NOMO-1 treated with dmso at 0.1 percent for 144 hours (cell line): ENCODE results near the gene NAV2.

ENCODE experiments used
- DNase-seq: peaks from one replicate; lab custom pipeline; 2025; ENCODE audit not compliant: unreplicated experiment; lab: John Stamatoyannopoulos, UW

The NAV2 gene

DNA sequence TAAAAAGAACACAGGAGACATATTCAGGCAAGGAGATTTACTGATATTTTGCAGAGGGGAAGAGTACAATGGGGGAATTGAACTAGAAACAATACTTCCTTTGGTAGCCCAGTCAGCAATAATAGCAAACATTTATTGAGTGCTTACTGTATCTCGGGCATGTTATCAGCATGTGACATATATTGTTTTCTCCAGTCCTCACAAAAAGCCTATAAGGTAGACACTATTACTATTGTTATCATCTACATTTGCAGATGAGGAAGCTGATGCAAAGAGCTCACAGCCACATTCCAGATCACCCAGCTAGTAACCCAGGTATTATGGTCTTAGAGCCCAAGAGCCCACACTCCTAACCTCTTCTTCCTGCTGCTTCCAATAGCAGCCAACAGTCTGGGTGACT, 27.9 kb downstream of the NAV2 start:
- no peak for DNase-seq

DNA sequence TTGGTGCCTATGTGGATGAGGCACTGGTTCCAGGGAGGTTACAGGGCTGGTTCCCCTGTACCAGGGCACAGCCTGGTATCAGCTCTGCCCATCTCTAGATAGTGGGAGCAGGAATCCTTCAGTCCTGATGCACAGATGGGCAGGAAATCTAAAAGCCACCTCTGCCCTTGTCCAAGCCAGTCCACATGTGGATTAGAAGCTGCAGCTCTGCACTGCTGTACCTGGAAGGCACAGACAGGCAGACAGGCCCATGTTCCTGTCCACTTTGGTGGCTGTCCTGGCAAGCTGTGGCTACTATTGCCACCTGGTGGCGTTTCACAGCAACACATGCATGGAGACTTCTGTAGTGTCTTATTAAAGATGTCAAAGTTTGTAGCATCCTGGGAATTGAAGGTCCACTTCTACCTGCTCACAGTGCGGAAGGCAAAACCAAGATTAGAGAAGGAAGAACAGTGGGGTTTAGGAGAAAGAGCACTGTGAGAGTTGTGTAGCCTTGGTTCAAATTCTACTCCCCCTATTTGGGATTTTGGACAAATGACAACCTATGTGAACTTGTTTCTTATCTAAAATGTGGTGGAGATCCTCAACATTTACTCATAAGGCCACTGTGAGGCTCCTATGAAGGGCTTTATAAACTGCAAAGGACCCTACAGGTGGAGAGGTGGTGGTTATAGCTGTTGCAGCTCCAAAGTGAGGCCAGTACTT, 30.1 kb downstream of the NAV2 start:
- DNase-seq: no peak

DNA sequence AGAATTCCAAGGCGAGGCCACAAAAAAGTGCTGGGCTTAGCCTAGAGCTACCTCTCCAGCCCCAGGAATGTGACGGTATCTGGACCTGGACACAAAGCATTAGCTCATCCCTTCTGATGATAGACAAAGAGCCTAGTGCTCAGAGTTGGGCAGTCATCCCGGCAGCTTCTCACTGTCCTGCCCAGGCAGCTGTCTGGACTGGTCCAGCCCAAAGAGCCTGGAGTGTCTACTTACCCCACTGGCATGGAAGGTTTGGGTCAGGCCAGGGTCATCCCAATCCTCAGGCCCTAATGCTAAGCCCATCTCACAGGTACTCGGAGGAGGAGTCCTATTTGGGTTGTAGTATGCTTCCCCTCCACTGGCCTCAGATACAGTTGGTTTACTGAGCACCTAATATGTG, 31.0 kb downstream of the NAV2 start:
- DNase-seq: no peak

DNA sequence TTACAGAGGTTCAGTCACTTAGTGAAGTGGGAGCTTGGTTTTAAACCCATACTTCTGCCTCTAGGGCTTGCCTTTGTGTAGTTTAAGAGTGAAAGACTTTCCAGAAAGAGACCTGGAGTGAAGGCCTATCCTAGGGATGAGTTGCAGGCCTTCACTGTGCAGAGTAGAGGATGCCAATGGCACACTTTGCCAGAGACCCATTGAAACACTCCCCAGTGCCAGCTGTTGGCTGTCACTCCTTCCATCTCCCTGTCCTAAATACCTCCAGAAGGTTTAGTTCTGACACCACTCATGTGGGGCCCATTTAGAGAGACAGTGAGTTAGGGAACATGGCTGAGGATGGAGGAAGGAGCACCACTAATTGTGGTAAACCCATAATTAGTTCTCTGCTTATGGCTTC, 31.5 kb downstream of the NAV2 start:
- DNase-seq: no peak

DNA sequence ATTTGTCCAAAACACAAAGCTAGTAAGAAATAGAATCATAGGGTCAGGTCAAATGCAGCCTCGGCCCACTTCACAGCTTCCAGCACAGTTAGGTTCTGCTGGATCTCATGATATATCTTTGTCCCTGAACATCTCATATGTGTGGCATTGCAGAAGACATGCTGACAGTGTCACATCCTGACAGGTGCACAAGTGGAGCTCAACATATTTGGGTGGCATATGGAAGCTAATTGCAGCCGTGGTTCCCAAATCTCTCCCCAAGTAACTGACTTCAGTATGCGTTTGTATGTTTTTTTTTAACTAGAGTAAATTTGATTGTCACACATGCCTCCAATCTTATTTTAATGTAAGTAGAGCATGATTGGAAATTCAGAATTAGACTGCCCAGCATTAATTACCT, 33.4 kb downstream of the NAV2 start:
- no peak for DNase-seq

DNA sequence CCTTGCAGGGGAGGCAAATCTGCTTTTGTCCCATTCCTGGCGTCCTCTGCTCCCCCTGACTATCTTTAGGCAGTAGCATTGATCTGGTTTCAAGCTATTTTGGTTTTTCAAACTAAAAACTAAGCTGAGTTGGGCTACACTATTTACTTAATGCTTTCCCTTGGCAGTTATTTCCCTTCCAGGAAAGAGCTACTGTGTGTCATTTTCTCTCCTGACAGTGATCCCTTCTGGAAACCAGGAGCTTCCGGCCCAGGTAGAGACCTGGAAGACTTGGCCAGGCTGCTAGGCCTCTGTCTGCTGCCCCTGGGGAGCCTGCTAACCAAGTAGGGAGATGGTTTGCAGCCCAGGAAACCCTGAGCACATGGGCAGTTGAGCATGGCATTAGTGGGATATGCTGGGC, 35.0 kb downstream of the NAV2 start:
- no peak for DNase-seq

GRCh38 chr11:19751055-19751454, 38.4 kb downstream of the NAV2 start:
- no peak for DNase-seq

GRCh38 chr11:19753451-19754106, 40.9 kb downstream of the NAV2 start:
- DNase-seq: no peak

DNA sequence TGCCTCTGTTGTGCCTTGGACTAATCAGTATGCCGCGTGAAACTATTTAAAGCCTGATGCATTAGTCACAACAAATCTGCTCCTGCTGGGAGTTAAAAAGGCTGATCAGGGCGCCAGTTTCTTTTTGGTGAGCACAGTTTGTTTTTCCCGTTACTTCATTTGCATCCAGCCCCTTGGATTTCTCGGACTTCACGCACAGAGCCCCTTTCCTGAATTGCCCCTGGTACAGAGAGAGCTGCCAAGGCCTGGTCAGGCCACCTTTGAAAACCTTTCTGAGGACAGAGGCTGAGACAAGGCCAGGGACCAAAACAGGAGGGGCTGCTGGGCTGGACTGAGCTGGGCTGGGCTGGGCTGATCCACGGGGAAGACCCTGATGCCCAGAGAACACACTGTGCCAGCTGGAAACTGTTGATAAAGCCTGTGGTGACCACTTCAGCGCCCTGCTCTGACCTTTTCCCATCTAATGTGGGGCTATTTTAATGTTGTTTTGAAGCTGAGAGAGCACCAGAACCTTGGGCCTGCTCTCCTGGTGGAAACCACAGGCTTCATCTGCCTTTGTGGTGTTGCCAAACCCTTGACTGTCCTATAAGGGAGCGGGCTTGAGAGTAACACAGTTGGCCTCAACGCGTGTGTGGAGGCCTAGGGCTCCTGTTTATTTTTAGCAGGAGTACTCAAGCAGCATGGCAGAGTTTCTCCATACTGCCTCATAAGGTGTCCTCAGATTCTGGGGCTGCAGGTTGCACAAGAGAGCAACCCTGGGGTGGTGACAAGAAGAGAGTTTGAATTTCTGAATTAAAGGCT, 44.2 kb downstream of the NAV2 start:
- DNase-seq: no peak

- DNase-seq: no peak
Observed at GRCh38 chr11:19759389-19759788, 46.8 kb downstream of the NAV2 start.

DNA sequence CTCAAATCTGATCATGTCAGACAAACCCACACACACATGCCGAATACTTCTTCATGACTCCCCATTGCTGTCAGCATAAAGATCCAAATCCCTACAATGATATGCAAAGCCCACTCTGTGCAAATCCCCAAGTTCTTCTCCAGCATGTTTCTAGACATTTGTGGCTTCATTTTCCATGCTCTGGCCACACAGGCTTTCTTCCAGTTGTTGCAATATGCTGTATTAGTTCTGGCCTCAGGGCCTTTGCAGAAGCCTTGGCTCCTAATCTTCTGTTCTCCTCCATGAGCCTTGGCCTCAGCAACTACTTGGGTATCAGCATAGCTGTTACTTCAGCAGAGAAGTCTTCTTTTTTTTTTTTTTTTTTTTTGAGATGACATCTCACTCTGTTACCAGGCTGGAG, 49.6 kb downstream of the NAV2 start:
- DNase-seq: no peak

DNA sequence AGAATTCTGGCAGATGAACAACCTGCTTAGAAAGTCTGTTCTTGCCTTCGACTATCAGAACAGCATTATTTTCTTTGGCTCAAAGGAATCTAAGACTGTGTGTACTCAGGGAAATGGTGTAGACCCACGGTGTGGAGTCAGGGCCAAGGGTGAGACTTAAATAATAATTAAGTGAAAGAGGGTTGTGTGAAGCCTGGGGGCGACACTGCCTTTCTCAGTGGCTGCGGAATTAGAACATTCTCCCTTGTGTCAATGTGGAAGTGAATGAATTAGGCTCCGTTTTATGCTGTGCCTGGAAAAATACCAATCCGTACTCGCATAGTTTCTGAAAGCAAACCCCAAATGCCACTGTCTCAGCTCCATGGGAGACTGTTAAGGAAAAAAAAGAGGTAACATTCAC, 50.7 kb downstream of the NAV2 start:
- DNase-seq: no peak

- DNase-seq: no peak
Observed at GRCh38 chr11:19766206-19766605, 53.6 kb downstream of the NAV2 start.

GRCh38 chr11:19766810-19767209, 54.2 kb downstream of the NAV2 start:
- DNase-seq: no peak

GRCh38 chr11:19767627-19768151, 55.1 kb downstream of the NAV2 start:
- no peak for DNase-seq

- no peak for DNase-seq
Observed at GRCh38 chr11:19768197-19768596, 55.6 kb downstream of the NAV2 start.

- no peak for DNase-seq
Observed at GRCh38 chr11:19768815-19769214, 56.2 kb downstream of the NAV2 start.

- DNase-seq: no peak
Observed at GRCh38 chr11:19769820-19770219, 57.2 kb downstream of the NAV2 start.

DNA sequence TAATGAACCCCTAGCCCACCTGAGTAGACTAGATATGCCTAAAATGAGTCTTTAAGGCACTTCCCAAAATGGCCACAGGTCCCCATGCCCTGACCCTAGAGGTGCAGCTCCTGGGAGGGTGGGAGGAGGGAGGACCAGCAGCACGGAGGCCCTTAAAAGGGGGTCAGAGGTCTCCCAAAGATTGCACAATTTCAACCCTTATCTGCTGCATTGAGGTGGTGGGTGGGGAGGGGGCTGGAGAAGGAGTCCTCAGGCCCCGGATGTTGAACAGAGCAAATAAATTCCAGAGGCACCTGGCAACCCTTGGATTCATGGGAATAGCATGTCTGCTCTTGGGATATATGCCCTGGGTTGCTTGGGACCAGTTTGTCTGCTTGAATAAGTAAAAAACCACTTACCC, 57.6 kb downstream of the NAV2 start:
- no peak for DNase-seq

DNA sequence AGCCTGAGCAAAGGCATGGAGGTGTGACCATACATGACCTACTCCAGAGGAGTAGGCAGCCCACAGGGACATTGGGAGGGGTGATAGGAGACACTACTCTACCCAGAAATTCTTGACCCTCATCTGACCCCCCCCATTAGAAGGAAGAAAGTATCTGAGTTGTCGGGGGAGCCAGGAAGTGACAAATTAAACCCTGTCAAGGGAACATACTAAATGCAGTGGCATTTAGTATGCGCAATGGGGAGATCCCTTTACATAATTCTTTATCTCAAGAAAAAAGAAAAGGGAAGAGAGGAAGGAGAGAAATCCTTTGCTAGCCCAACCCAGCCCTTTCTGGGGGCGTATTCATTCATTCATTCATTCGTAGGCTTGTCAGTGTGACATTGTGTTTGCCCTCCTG, 58.8 kb downstream of the NAV2 start:
- DNase-seq: no peak

DNA sequence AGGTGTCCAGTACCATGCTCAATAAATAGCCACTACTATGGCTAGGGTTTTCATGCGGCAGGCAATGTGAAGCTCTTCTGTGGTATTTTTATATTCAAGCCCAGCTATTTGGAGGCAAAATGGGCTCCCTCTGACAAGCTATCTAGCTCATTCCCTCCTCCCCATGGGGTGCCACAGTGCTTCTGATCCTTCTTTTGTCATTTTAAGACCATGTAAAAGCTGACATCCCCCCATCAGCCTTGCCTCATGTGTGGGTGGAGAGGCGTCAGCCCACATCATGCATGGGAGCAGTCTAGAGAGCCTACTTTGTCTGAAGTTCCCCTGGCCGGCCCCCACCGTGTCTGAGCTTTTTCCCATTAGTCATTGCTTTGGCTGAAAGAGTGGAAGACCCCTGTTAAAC, 59.8 kb downstream of the NAV2 start:
- no peak for DNase-seq

GRCh38 chr11:19774329-19774728, 61.7 kb downstream of the NAV2 start:
- DNase-seq: no peak
